Subcutaneous adipose tissue (tissue), 4 donors: Measurements from ENCODE around the gene AMACR. TPM values are rescaled to one million over a fixed set of nuclear protein-coding genes. Genes with fewer than 3 reads are reported as not detected.

Experiments
- total RNA-seq, 4 donors: library from RNA; depleted of rRNA; stranded (reverse); fragments of >200 nt; gene quantifications; one replicate each; pipeline ENCODE4 v1.1.0, GENCODE V29; 2016
- TF ChIP-seq, protein P1 (sequence below): fragments of 450-650 bp; IDR thresholded peaks from one replicate; pipeline ENCODE4 v1.5.1; 2016; ENCODE audit warnings: low read depth, mild to moderate bottlenecking, control low read depth, antibody characterized with exemption, moderate library complexity

The AMACR gene
- total RNA-seq, 4 donors from 2014 or later = 5.1 to 15.4 (median 7.0) TPM

DNA sequence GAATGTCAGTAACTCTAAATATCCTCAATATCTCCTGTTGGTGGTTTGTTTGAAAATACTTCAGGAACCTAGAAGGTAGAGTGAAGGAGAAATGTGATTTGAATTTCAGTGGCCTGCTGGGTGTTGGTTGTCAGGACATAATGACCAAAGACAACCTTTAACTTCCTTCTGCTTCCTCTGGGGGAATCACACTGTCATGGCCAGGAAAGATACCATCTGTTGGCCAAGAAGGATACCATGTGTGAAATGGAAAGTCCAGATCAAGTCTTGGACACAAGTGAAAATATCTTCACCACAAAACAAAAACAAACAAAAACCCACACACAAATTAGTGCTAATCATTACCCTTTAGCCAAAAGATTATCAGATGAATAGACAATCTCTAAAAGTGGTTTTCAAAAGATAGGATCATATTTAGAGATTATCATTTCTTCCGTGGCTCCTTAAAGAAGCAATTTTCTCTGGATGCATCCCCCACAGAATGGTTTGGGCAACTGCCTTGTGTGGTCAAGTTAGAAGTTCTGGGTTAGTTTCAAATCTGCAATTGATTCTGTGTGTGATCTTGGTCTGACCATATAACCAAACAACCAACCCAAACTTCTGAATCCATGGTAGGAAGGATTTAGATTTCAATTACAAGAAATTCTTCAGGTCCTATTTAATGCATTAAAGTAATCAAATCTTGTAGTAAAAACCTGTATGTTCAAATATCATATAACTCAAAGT lies 33.6 kb upstream of the AMACR start:
- TF ChIP-seq, protein P1, sequence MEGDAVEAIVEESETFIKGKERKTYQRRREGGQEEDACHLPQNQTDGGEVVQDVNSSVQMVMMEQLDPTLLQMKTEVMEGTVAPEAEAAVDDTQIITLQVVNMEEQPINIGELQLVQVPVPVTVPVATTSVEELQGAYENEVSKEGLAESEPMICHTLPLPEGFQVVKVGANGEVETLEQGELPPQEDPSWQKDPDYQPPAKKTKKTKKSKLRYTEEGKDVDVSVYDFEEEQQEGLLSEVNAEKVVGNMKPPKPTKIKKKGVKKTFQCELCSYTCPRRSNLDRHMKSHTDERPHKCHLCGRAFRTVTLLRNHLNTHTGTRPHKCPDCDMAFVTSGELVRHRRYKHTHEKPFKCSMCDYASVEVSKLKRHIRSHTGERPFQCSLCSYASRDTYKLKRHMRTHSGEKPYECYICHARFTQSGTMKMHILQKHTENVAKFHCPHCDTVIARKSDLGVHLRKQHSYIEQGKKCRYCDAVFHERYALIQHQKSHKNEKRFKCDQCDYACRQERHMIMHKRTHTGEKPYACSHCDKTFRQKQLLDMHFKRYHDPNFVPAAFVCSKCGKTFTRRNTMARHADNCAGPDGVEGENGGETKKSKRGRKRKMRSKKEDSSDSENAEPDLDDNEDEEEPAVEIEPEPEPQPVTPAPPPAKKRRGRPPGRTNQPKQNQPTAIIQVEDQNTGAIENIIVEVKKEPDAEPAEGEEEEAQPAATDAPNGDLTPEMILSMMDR = no peak

DNA sequence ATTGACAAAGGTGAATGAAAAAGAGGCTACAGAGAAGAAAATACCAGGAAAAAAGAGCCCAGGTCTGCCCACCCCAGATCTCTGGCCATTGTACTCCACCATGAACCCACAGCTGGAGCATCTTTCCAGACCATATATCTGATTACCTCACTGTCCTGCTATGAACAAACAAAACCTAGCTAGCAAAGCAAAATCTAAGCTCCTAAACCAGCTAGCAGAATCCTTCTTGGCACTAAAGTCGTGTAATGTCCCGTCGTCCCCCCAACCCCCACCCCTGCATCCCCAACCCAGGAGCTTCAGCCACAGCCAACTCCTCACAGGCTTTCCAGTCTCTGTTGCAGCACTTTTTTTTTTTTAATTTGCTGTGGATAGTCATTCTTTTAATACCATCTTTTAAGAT lies 32.6 kb upstream of the AMACR start:
- TF ChIP-seq, protein P1 = no peak

DNA sequence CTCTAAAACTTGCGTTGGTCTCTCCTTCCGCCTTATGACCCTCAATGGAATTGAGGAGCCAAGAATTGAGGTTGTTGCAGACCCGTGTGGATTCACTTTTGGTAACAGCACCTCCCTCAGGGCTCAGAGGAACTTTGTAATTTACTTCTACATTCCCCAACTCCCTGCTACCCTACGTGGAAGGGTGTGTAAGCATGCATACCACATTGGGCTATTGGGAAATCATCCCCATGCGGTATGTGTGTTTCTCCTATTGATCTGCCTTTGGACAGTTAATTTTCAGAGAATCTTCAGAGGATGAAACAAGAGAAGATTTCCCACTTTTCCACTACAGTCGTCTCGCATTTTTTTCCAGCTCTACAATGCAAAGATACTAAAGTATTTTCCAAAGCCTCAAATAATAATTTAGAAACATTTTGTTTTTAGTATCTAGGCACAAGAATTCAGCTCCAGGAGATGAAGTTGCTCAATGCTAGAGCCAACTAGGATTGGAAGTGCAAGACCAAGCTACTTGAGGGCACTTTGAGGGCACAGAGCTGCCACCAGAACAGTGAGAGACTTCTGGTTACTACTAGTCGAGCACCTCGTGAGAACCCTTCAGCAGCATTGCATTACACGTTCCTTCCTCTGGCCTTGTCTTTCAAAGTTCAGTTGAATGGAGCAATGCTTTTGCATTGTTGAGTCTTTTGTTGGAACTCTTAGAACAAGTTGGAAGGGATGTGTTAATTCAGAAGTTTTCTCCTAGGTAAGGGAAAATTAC lies 31.7 kb upstream of the AMACR start:
- TF ChIP-seq, protein P1 = no peak

DNA sequence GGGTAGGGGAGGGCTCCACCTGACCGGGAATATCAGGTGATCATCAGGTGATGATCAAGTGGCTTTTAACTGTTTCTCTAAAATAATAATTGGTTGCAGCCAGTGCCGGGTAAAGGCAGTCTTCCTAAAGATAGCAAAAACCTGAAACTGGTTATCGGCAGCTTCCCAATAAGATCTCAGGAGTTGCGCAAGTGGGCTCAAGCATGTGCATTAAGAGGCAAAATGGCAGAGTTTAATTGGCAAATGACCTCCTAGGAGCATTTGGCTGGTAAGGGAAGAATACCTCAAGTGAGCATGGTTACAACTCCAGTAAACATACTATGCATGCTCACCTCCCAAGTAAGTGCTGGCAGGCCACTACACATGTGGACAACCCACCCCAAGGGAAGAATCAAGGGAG lies 31.0 kb upstream of the AMACR start:
- TF ChIP-seq, protein P1 = no peak

DNA sequence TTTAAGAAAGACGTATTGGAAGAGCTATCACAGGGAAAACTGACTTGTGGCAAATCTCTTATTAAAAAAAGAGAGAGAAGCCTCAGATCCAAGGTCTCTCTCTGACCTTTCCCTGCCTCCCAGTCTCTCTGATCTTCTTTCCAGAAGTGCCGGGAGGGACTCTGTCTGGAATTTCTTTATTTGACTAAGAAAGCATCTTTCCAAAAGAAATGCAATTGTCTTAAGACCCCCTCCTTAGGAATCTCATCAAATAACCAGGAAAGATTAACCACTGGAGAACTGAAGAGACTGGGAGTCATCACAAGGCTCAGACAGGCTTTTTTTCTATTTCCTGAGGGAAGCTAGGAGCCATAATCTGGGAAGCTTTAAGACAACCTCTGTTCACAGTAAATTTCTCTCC lies 30.5 kb upstream of the AMACR start:
- TF ChIP-seq, protein P1 = no peak

DNA sequence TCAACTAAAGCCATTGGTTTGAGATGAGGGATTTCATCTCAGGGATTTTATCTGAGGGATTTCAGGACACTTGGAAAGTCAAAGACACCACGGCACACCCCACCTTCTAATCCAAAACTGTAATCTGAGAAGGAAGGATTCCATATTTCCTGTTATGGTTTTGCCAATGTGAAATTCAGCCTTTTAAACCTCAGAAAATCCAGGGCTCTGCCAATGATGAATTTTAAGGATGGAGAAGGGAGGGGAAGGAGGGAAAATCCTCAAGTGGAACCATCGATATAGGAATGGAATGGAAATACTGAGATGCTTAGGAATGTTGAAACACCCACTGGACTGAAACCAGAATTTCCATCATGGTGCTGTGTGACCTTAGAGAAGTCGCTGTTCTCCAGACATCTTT lies 29.9 kb upstream of the AMACR start:
- TF ChIP-seq, protein P1 = no peak

DNA sequence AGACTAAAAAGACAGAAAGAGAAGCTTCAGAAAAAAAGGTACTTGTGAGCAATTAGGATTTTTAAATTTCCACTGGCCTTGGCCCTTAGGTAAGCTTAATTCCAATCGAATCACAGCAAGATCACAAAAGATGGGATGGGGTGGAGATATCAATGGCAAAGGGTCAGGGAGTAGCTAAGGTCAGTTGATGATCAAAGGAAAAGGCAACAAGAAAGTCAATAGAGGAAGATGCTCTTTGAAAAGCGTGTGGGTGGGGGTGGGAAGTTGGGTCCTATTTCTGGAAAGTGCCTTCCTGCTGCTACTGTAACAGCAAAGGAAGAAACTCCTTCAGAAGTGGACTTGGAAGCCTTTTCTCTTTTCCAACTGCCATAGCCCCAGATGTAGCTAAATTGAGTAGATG lies 27.9 kb upstream of the AMACR start:
- TF ChIP-seq, protein P1 = no peak
